Anterior cingulate cortex (tissue), 58 donors: Measurements from ENCODE around the gene CHST11.

Experiments
- DNase-seq, 58 donors: peaks; one replicate each; lab custom pipeline; 2025; lab: John Stamatoyannopoulos, UW

Gene CHST11

GRCh38 chr12:104701756-104702155, 245.0 kb downstream of the CHST11 start:
- DNase-seq: no peak

- no peak for DNase-seq
Measured at GRCh38 chr12:104702565-104703139, 245.9 kb downstream of the CHST11 start.

GRCh38 chr12:104703372-104703771, 246.6 kb downstream of the CHST11 start:
- DNase-seq: no peak

- no peak for DNase-seq
Measured at GRCh38 chr12:104704224-104704779, 247.6 kb downstream of the CHST11 start.

GRCh38 chr12:104707194-104707593, 250.4 kb downstream of the CHST11 start:
- DNase-seq: no peak

GRCh38 chr12:104707794-104708558, 251.2 kb downstream of the CHST11 start:
- DNase-seq: no peak

GRCh38 chr12:104708891-104709290, 252.1 kb downstream of the CHST11 start:
- no peak for DNase-seq

- peak in 3 of 58 donors; percentile 7 to 46 (median 32) for DNase-seq
Measured at GRCh38 chr12:104709692-104710435, 253.1 kb downstream of the CHST11 start.

GRCh38 chr12:104710940-104711689, 254.4 kb downstream of the CHST11 start:
- DNase-seq: peak in 5 of 58 donors; percentile 7 to 49 (median 15)

- no peak for DNase-seq
Measured at GRCh38 chr12:104712477-104712876, 255.7 kb downstream of the CHST11 start.

- no peak for DNase-seq
Measured at GRCh38 chr12:104712968-104713367, 256.2 kb downstream of the CHST11 start.

- no peak for DNase-seq
Measured at GRCh38 chr12:104713444-104713843, 256.7 kb downstream of the CHST11 start.

GRCh38 chr12:104714369-104714768, 257.6 kb downstream of the CHST11 start:
- no peak for DNase-seq

- no peak for DNase-seq
Measured at GRCh38 chr12:104716172-104716571, 259.4 kb downstream of the CHST11 start.

GRCh38 chr12:104718304-104718929, 261.7 kb downstream of the CHST11 start:
- peak in 5 of 58 donors; percentile 10 to 47 (median 21) for DNase-seq

GRCh38 chr12:104719700-104720338, 263.1 kb downstream of the CHST11 start:
- DNase-seq: peak in 1 of 58 donors; percentile 19

GRCh38 chr12:104720339-104721038, 263.7 kb downstream of the CHST11 start:
- DNase-seq: peak in 1 of 58 donors; percentile 23

GRCh38 chr12:104721039-104721405, 264.3 kb downstream of the CHST11 start:
- DNase-seq: no peak

GRCh38 chr12:104721936-104722335, 265.2 kb downstream of the CHST11 start:
- no peak for DNase-seq
